Measurements from ENCODE around the gene TAF7L.
A peak's percentile ranks its signal among the peaks of the same experiment; 100 is the strongest.
"Not testable (repeated sequence)": the region's sequence is repeated elsewhere in the genome, so short reads cannot be mapped to it uniquely, and the experiment has no call there.

Gene TAF7L, protein sequence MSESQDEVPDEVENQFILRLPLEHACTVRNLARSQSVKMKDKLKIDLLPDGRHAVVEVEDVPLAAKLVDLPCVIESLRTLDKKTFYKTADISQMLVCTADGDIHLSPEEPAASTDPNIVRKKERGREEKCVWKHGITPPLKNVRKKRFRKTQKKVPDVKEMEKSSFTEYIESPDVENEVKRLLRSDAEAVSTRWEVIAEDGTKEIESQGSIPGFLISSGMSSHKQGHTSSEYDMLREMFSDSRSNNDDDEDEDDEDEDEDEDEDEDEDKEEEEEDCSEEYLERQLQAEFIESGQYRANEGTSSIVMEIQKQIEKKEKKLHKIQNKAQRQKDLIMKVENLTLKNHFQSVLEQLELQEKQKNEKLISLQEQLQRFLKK

GRCh38 chrX:101290957-101291603, at the start of gene TAF7L:
TAF7L (minus strand) TSS chrX:101291334; CDS start chrX:101287543, 3,791 bp downstream.
- ChIA-PET POLR2A (no interaction called here), CTCF (no interaction called here)
- TF ChIP-seq, protein P1, sequence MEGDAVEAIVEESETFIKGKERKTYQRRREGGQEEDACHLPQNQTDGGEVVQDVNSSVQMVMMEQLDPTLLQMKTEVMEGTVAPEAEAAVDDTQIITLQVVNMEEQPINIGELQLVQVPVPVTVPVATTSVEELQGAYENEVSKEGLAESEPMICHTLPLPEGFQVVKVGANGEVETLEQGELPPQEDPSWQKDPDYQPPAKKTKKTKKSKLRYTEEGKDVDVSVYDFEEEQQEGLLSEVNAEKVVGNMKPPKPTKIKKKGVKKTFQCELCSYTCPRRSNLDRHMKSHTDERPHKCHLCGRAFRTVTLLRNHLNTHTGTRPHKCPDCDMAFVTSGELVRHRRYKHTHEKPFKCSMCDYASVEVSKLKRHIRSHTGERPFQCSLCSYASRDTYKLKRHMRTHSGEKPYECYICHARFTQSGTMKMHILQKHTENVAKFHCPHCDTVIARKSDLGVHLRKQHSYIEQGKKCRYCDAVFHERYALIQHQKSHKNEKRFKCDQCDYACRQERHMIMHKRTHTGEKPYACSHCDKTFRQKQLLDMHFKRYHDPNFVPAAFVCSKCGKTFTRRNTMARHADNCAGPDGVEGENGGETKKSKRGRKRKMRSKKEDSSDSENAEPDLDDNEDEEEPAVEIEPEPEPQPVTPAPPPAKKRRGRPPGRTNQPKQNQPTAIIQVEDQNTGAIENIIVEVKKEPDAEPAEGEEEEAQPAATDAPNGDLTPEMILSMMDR (IDR thresholded peaks at IDR 0.05; ENCODE audit: control extremely low read depth, extremely low read depth, low read depth, missing control alignments) = no peak
- no peak for DNase-seq (ENCODE audit: extremely low spot score)

DNA sequence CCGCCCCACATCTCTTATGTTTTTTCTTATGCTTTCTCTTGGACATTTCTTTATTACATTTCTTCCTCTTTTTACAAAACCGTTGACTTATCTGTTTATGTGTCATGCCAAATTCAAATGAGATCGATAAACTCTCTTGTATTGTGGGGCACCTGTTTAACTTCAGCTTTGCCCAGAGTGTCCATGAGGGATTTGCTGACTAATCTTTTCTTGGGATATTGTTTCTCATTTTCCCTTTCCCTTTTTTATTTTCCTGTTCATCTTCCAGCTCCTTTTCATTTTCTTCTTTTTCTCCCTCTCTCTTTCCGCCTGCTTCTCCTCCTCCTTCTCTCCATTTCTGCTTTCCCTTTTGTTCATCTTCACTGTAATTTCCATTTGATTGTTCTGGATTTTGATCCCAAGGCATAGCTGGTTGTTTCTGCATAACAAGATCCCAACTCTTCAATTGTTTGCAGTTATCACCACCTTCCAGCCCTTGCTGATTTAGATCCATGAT, 46.7 kb upstream of the TAF7L start:
- ChIA-PET CTCF (no interaction called here), POLR2A (no interaction called here)

GRCh38 chrX:101334310-101334709, 43.2 kb upstream of the TAF7L start:
- POLR2A ChIA-PET; CTCF ChIA-PET; DNase-seq (ENCODE audit: extremely low spot score): not testable (repeated sequence)

More for the DNA sequence above, 46.7 kb upstream of the TAF7L start:
- no peak for DNase-seq (ENCODE audit: extremely low spot score)
- TF ChIP-seq, protein P1 (IDR thresholded peaks at IDR 0.05; ENCODE audit: control extremely low read depth, extremely low read depth, low read depth, missing control alignments) = no peak

GRCh38 chrX:101326600-101326999, 35.5 kb upstream of the TAF7L start:
- DNase-seq (ENCODE audit: extremely low spot score); POLR2A ChIA-PET; CTCF ChIA-PET: not testable (repeated sequence)

GRCh38 chrX:101303790-101304189, 12.7 kb upstream of the TAF7L start:
- ChIA-PET POLR2A (no interaction called here), CTCF (no interaction called here)
- DNase-seq (ENCODE audit: extremely low spot score) = no peak
- TF ChIP-seq, protein P1 (IDR thresholded peaks at IDR 0.05; ENCODE audit: control extremely low read depth, extremely low read depth, low read depth, missing control alignments) = no peak

DNA sequence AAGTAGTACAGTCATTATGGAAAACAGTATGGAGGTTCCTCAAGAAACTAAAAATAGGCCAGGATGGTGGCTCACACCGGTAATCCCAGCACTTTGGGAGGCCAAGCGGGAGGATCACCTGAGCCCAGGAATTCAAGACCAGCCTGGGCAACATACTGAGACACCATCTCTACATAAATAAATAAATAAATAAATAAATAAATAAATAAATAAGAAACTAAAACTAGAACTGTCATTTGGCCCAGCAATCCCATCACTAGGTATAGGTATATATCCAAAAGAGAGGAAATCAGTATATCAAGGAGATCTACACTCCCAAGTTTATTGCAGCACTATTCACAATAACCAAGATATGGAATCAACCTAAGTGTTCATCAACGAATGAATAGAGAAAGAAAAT, 4.5 kb upstream of the TAF7L start:
- DNase-seq (ENCODE audit: extremely low spot score); CTCF ChIA-PET; POLR2A ChIA-PET: not testable (repeated sequence)

GRCh38 chrX:101287402-101287801, 3.7 kb downstream of the TAF7L start:
- TF ChIP-seq, protein P1 (IDR thresholded peaks at IDR 0.05; ENCODE audit: control extremely low read depth, extremely low read depth, low read depth, missing control alignments) = peak; percentile 43
- POLR2A ChIA-PET = no interaction called here

GRCh38 chrX:101276238-101276637, 14.9 kb downstream of the TAF7L start:
- DNase-seq (ENCODE audit: extremely low spot score) = no peak
- TF ChIP-seq, protein P1 (IDR thresholded peaks at IDR 0.05; ENCODE audit: control extremely low read depth, extremely low read depth, low read depth, missing control alignments) = no peak
- POLR2A ChIA-PET = no interaction called here
- CTCF ChIA-PET = no interaction called here

More at GRCh38 chrX:101287402-101287801, 3.7 kb downstream of the TAF7L start:
- DNase-seq (ENCODE audit: extremely low spot score) = peak; percentile 28
- CTCF ChIA-PET = interaction anchor here (0.9 to 2.2 kb wide), 6 partner anchors 16 to 392 kb away, joined by 3 to 6 read pairs (median 3); no protein-coding TSS in a partner anchor
